Psoas muscle (tissue), 8 donors: ENCODE data around the gene FOS. TPM values are rescaled to one million over a fixed set of nuclear protein-coding genes. Genes with fewer than 3 reads are reported as not detected.

Experiments
- ATAC-seq, 4 donors: fragments of 200-7000 bp; cut with Tn5 transposase; one replicate each; pipeline ENCODE4 v1.9.1; 2020; ENCODE audit warnings: moderate library complexity in 3 of 4, mild to moderate bottlenecking in 2 of 4
- DNase-seq, 2 donors: peaks; one replicate each; pipeline ENCODE4 v3.0.0-alpha.2; 2020
- H3K27ac ChIP-seq: fragments of 200-600 bp; one replicate; pipeline ENCODE4 v1.8.0; 2022
- H3K27me3 ChIP-seq, 3 donors: fragments of 200-600 bp in 1 of 3; one replicate each; pipeline versions ENCODE4 v1.6.1 to v1.8.0; 2013 to 2022; ENCODE audit warnings: low read length in 2 of 3, mild to moderate bottlenecking in 2 of 3, moderate library complexity in 1 of 3; ENCODE audit not compliant: insufficient read depth in 3 of 3
- H3K36me3 ChIP-seq, 2 donors: fragments of 200-600 bp in 1 of 2; one replicate each; pipeline versions ENCODE4 v1.6.1 to v1.8.0; 2013 to 2022; ENCODE audit warnings: low read depth in 1 of 2, mild to moderate bottlenecking in 1 of 2, moderate library complexity in 1 of 2; ENCODE audit not compliant: insufficient read depth in 1 of 2
- H3K4me1 ChIP-seq: fragments of 200-600 bp; one replicate; pipeline ENCODE4 v1.8.0; 2022
- H3K4me3 ChIP-seq: fragments of 200-600 bp; one replicate; pipeline ENCODE4 v1.8.0; 2022; ENCODE audit warnings: mild to moderate bottlenecking
- H3K9me3 ChIP-seq: fragments of 200-600 bp; one replicate; pipeline ENCODE4 v1.8.0; 2022
- CTCF ChIP-seq: fragments of 200-600 bp; IDR thresholded peaks from one replicate; pipeline ENCODE4 v1.8.0; 2022; ENCODE audit warnings: antibody characterized with exemption
- WGBS, 3 donors: extraction: QIAGEN DNeasy Blood & Tissue Kit; methylation state at CpG; one replicate each; pipeline versions ENCODE4 v1.1.6 to v1.1.7; 2013; 5-methylcytosine and 5-hydroxymethylcytosine counted together
- intact Hi-C, 2 donors: fragments of 100-400 bp; cut with DNase I; formaldehyde crosslinking; loops; one replicate each; pipeline versions ENCODE4 v1.11.0 to v1.14.2; 2022
- polyA plus RNA-seq, 3 donors: library from polyadenylated mRNA; stranded (reverse); fragments of 200-250 nt; gene quantifications; one replicate each; pipeline ENCODE4 v1.2.3, GENCODE V29; 2013
- total RNA-seq, 4 donors: library from RNA; stranded (reverse); fragmentation: NEBNext Ultra II Directional in 2 of 4; extraction: Animal tissue kit (Norgen Biotek cat#: 25700) in 2 of 4; gene quantifications; one replicate each; pipeline versions ENCODE4 v1.2.1 to v1.2.4, GENCODE V29; 2021 to 2023
- donor health status: healthy with polysubstance abuse.
- donor health status: DM: no; HTN: no; CAD: no; lungs with moderate emphysema.
- donor health status: Bipolar disorder and iron deficiency.
- donor health status: healthy.
- donor health status: DM: yes; HTN: yes; CAD: no.
- donor health status: DM: no; HTN: no; CAD: no.
- donor health status: DM: no; HTN: no; CAD: no.
- donor health status: DM: yes; HTN: yes; CAD: no.

The FOS gene
- total and polyA plus RNA-seq, 7 donors = 15.5 to 279 (median 51.0) TPM

GRCh38 chr14:75293920-75294648 is 15.5 kb downstream of the FOS start:
- no peaks in the 10 kb centered on the region for H3K27me3 ChIP-seq
- no peaks in the 10 kb centered on the region for H3K36me3 ChIP-seq
- H3K4me1 ChIP-seq = peaks cover 10% of the 10 kb centered on the region
- no peak for TF ChIP-seq CTCF
- peak overlapping the region; percentile 95 for H3K27ac ChIP-seq
- WGBS, 3 donors = 0 to 1% (median 0%) methylated on average over 50 to 59 of the region's 59 CpGs
- DNase-seq (peak; percentile 96 to 98), ATAC-seq (peak; percentile 92 to 97 (median 95))
- peak overlapping the region; percentile 85 for H3K4me3 ChIP-seq
- no peaks in the 10 kb centered on the region for H3K9me3 ChIP-seq
- intact Hi-C loops = loop anchor here in 1 of 2 donors (10.0 kb wide), 1 partner anchor 49 kb away; no protein-coding TSS in a partner anchor

- H3K27ac ChIP-seq = peak overlapping the region; percentile 95
- H3K4me3 ChIP-seq = peak overlapping the region; percentile 85
- H3K27me3 ChIP-seq = no peaks in the 10 kb centered on the region
- 1 to 4% (median 2%) methylated on average over 9 of the region's 9 CpGs for WGBS, 3 donors
- no peaks in the 10 kb centered on the region for H3K36me3 ChIP-seq
- peaks cover 10% of the 10 kb centered on the region for H3K4me1 ChIP-seq
- no peak for DNase-seq
- no peak for TF ChIP-seq CTCF
- ATAC-seq = no peak
- intact Hi-C loops = loop anchor here (5.0 to 10.0 kb wide), 2 partner anchors 50 to 57 kb away; no protein-coding TSS in a partner anchor
- no peaks in the 10 kb centered on the region for H3K9me3 ChIP-seq
Measured at GRCh38 chr14:75294649-75295033, 16.0 kb downstream of the FOS start.

- Histone ChIP-seq H3K27me3 (no peaks in the 10 kb centered on the region), H3K4me1 (peaks cover 10% of the 10 kb centered on the region), H3K27ac (peak overlapping the region; percentile 95), H3K9me3 (no peaks in the 10 kb centered on the region), H3K36me3 (no peaks in the 10 kb centered on the region), H3K4me3 (peak overlapping the region; percentile 85)
- DNase-seq (peak; percentile 65 to 77), ATAC-seq (peak; percentile 33 to 63 (median 42))
- WGBS, 3 donors = 4 to 11% (median 4%) methylated on average over 18 of the region's 18 CpGs
- no peak for TF ChIP-seq CTCF
- intact Hi-C loops = loop anchor here (5.0 to 10.0 kb wide), 2 partner anchors 50 to 58 kb away; no protein-coding TSS in a partner anchor
Measured at GRCh38 chr14:75295061-75295461, 16.4 kb downstream of the FOS start.

GRCh38 chr14:75295491-75296345 is 17.1 kb downstream of the FOS start:
- peaks cover 10% of the 10 kb centered on the region for H3K4me1 ChIP-seq
- intact Hi-C loops = loop anchor here (1.0 to 10.0 kb wide), 3 partner anchors 51 to 163 kb away; no protein-coding TSS in a partner anchor
- DNase-seq = peak; percentile 80 to 89
- H3K27ac ChIP-seq = peak overlapping the region; percentile 95
- H3K9me3 ChIP-seq = no peaks in the 10 kb centered on the region
- ATAC-seq = peak; percentile 36 to 65 (median 54)
- TF ChIP-seq CTCF = peak; percentile 98
- no peaks in the 10 kb centered on the region for H3K36me3 ChIP-seq
- peak overlapping the region; percentile 85 for H3K4me3 ChIP-seq
- H3K27me3 ChIP-seq = no peaks in the 10 kb centered on the region
- WGBS, 3 donors = 3 to 7% (median 3%) methylated on average over 19 of the region's 19 CpGs
